Mucosa of descending colon (tissue), 3 donors: ENCODE results near the gene FGFBP1. TPM values are rescaled to one million over a fixed set of nuclear protein-coding genes. Genes with fewer than 3 reads are reported as not detected.
"Not testable (repeated sequence)": the region's sequence is repeated elsewhere in the genome, so short reads cannot be mapped to it uniquely, and the experiment has no call there.

ENCODE experiments used
- ATAC-seq: fragments of 200-7000 bp; cut with Tn5 transposase; one replicate; pipeline ENCODE4 v1.9.1; 2020; ENCODE audit warnings: mild to moderate bottlenecking, moderate library complexity
- DNase-seq, 3 donors: peaks; one replicate each; pipeline ENCODE4 v3.0.0-alpha.2; 2020
- H3K36me3 ChIP-seq: fragments of 200-600 bp; one replicate; pipeline ENCODE4 v1.8.0; 2021; ENCODE audit warnings: low read depth, mild to moderate bottlenecking
- H3K4me1 ChIP-seq: fragments of 200-600 bp; one replicate; pipeline ENCODE4 v1.8.0; 2021; ENCODE audit warnings: low read depth, mild to moderate bottlenecking
- H3K4me3 ChIP-seq: fragments of 200-600 bp; one replicate; pipeline ENCODE4 v1.8.0; 2021; ENCODE audit warnings: mild to moderate bottlenecking
- H3K9me3 ChIP-seq: fragments of 200-600 bp; one replicate; pipeline ENCODE4 v1.8.0; 2021; ENCODE audit warnings: mild to moderate bottlenecking
- CTCF ChIP-seq: fragments of 200-600 bp; IDR thresholded peaks from one replicate; pipeline ENCODE4 v1.8.0; 2022; ENCODE audit warnings: antibody characterized with exemption, mild to moderate bottlenecking
- intact Hi-C, 2 donors: fragments of 100-400 bp; cut with DNase I in 1 of 2; cut with micrococcal nuclease in 1 of 2; formaldehyde crosslinking; loops; one replicate each; pipeline versions ENCODE4 v1.11.0 to v1.11.1; 2022; cut with DNase I, micrococcal nuclease
- total RNA-seq, 3 donors: library from RNA; stranded (reverse); fragmentation: NEBNext Ultra II Directional in 2 of 3; extraction: Animal tissue kit (Norgen Biotek cat#: 25700) in 2 of 3; gene quantifications; one replicate each; pipeline versions ENCODE4 v1.2.1 to v1.2.4, GENCODE V29; 2021 to 2023
- donor health status: DM: no; HTN: no; CAD: no; lungs with moderate emphysema.
- donor health status: DM: no; HTN: no; CAD: no.
- donor health status: DM: no; HTN: yes; CAD: no.

FGFBP1 gene
- total RNA-seq, 3 donors from 2014 or later, result 10.8 to 39.4 (median 34.7) TPM

DNA sequence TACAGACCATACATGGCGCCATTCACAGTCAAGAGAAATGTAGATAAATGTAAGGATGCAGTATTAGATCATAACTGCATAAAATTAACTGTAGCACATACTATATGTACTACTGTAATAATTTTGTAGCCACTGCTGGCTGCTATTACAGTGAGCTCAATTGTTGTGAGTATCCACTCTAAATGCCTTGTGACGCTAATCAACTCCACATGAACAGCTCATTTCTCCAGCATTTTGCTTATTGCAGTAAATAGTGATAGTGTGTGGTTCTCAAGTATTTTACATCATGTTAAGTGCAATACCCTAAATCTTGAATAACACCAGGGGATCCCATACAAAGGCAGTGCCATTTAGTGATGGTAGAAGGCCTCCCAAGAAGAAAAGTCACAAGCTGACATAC is 21.2 kb downstream of the FGFBP1 start:
- Histone ChIP-seq H3K4me3 (no peak overlapping the region), H3K36me3 (no peaks in the 10 kb centered on the region), H3K9me3 (no peaks in the 10 kb centered on the region), H3K4me1 (no peaks in the 10 kb centered on the region)
- intact Hi-C loops, result no loop called here
- DNase-seq (no peak), ATAC-seq (no peak)
- TF ChIP-seq CTCF, result no peak

DNA sequence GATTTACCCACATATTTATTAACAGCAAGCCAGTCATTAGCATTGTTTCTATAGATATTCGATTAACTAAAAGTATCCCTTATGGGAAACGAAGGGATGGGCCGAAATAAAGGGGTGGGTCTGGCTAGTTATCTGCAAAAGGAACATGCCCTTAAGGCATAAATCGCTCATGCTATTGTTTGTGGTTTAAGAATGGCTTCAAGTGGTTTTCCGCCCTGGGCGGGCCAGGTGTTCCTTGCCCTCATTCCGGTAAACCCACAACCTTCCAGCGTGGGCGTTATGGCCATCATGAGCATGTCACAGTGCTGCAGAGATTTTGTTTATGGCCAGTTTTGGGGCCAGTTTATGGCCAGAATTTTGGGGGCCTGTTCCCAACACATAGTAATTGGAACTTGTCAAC is 22.2 kb downstream of the FGFBP1 start:
- DNase-seq, H3K4me1 ChIP-seq, H3K36me3 ChIP-seq, intact Hi-C loops, H3K4me3 ChIP-seq, H3K9me3 ChIP-seq, ATAC-seq: not testable (repeated sequence)

GRCh38 chr4:15914736-15915135 is 23.8 kb downstream of the FGFBP1 start:
- DNase-seq (no peak), ATAC-seq (no peak)
- intact Hi-C loops, result no loop called here
- no peak for TF ChIP-seq CTCF
- no peaks in the 10 kb centered on the region for H3K36me3 ChIP-seq
- no peaks in the 10 kb centered on the region for H3K9me3 ChIP-seq
- no peaks in the 10 kb centered on the region for H3K4me1 ChIP-seq
- no peak overlapping the region for H3K4me3 ChIP-seq

- no peak overlapping the region for H3K4me3 ChIP-seq
- DNase-seq (no peak), ATAC-seq (no peak)
- no peaks in the 10 kb centered on the region for H3K4me1 ChIP-seq
- intact Hi-C loops, result no loop called here
- H3K9me3 ChIP-seq, result no peaks in the 10 kb centered on the region
- H3K36me3 ChIP-seq, result no peaks in the 10 kb centered on the region
- no peak for TF ChIP-seq CTCF
These were observed 24.2 kb downstream of the FGFBP1 start for GRCh38 chr4:15914291-15914690.

- intact Hi-C loops, result no loop called here
- DNase-seq, result no peak
- no peak overlapping the region for H3K4me3 ChIP-seq
- no peaks in the 10 kb centered on the region for H3K36me3 ChIP-seq
- H3K4me1 ChIP-seq, result no peaks in the 10 kb centered on the region
- ATAC-seq, result peak; percentile 49
- TF ChIP-seq CTCF, result no peak
- no peaks in the 10 kb centered on the region for H3K9me3 ChIP-seq
These were observed 24.9 kb downstream of the FGFBP1 start for GRCh38 chr4:15913631-15913970.

- DNase-seq (no peak), ATAC-seq (no peak)
- intact Hi-C loops, result no loop called here
- Histone ChIP-seq H3K4me3 (no peak overlapping the region), H3K9me3 (no peaks in the 10 kb centered on the region), H3K36me3 (no peaks in the 10 kb centered on the region), H3K4me1 (no peaks in the 10 kb centered on the region)
- TF ChIP-seq CTCF, result no peak
These were observed 25.4 kb downstream of the FGFBP1 start for GRCh38 chr4:15912961-15913630.
